Adrenal gland (tissue), 12 donors: ENCODE data around the gene LMNA. TPM values are rescaled to one million over a fixed set of nuclear protein-coding genes. Genes with fewer than 3 reads are reported as not detected.

Source experiments
- DNase-seq, 7 donors: peaks; one replicate each; pipeline ENCODE4 v3.0.0-alpha.2; 2019 to 2020
- H3K27ac ChIP-seq, 5 donors: fragments of 200-600 bp; sonication (generic) in 4 of 5; 1 replicate in 3 of 5; 2 replicates in 2 of 5; pipeline versions ENCODE4 v1.5.1 to v1.8.0; 2016 to 2020; ENCODE audit warnings: mild to moderate bottlenecking in 1 of 5
- H3K27me3 ChIP-seq: fragments of 200-600 bp; 2 replicates; pipeline ENCODE4 v1.8.0; 2021
- H3K36me3 ChIP-seq, 2 donors: fragments of 200-600 bp; replicated peaks in 1 of 2; 1 replicate in 1 of 2; 2 replicates in 1 of 2; pipeline versions ENCODE4 v1.5.1 to v1.8.0; 2018 to 2022
- H3K4me1 ChIP-seq, 2 donors: fragments of 200-600 bp; replicated peaks in 1 of 2; 1 replicate in 1 of 2; 2 replicates in 1 of 2; pipeline versions ENCODE4 v1.5.1 to v1.8.0; 2018 to 2021
- H3K4me3 ChIP-seq, 4 donors: fragments of 200-600 bp; sonication (generic) in 3 of 4; one replicate each; pipeline ENCODE4 v1.5.1; 2016 to 2018
- H3K9me3 ChIP-seq, 3 donors: fragments of 200-600 bp; sonication (generic) in 1 of 3; replicated peaks in 1 of 3; 1 replicate in 2 of 3; 2 replicates in 1 of 3; pipeline versions ENCODE4 v1.5.1 to v1.8.0; 2016 to 2021
- CTCF ChIP-seq, 6 experiments: fragments of 450-650 bp in 4 of 6; fragments of 200-600 bp in 2 of 6; sonication (generic) in 1 of 6; IDR thresholded peaks; 1 replicate in 5 of 6; 2 replicates in 1 of 6; pipeline versions ENCODE4 v1.5.1 to v1.8.0; 2016 to 2021; ENCODE audit warnings: antibody characterized with exemption in 6 of 6, mild to moderate bottlenecking in 2 of 6, moderate library complexity in 1 of 6
- POLR2A ChIP-seq, 2 donors: fragments of 450-650 bp; IDR thresholded peaks; one replicate each; pipeline ENCODE4 v1.6.1; 2017; ENCODE audit warnings: antibody characterized with exemption in 2 of 2, mild to moderate bottlenecking in 2 of 2, moderate library complexity in 1 of 2
- WGBS, 4 donors: extraction: QIAGEN DNeasy Blood & Tissue Kit in 2 of 4; methylation state at CpG; one replicate each; pipeline versions ENCODE4 v1.1.5 to v1.1.7; 2013 to 2017; 5-methylcytosine and 5-hydroxymethylcytosine counted together
- intact Hi-C, 2 donors: fragments of 100-400 bp; cut with DNase I; formaldehyde crosslinking; loops; one replicate each; pipeline versions ENCODE4 v1.14.1 to v1.15.0; 2022 to 2023
- polyA plus RNA-seq, 3 donors: library from polyadenylated mRNA; stranded (reverse); fragments of 200-250 nt in 2 of 3; fragments of 350-450 nt in 1 of 3; fragmentation: Illumina TruSeq in 1 of 3; extraction: RNeasy Lipid Tissue Mini Kit (QIAGEN cat#74804) in 1 of 3; gene quantifications; one replicate each; pipeline ENCODE4 v1.2.3, GENCODE V29; 2013 to 2014
- total RNA-seq, 9 donors: library from RNA; depleted of rRNA in 4 of 9; stranded (reverse); fragments of >200 nt in 4 of 9; fragments of 120-200 nt in 1 of 9; fragmentation: NEBNext Ultra II Directional in 1 of 9; extraction: Animal tissue kit (Norgen Biotek cat#: 25700) in 1 of 9; gene quantifications; one replicate each; pipeline versions ENCODE4 v1.1.0 to v1.2.4, GENCODE V29; 2013 to 2023
- donor health status: healthy with polysubstance abuse.
- donor health status: Bipolar disorder and iron deficiency.
- donor health status: DM: yes; HTN: yes; CAD: no.
- donor health status: DM: no; HTN: no; CAD: no.
- donor health status: DM: no; HTN: no; CAD: no.
- donor health status: DM: yes; HTN: yes; CAD: no.

Gene LMNA
- total and polyA plus RNA-seq, 12 donors, result 116 to 591 (median 382) TPM

GRCh38 chr1:156117414-156118176 is 3.1 kb downstream of the LMNA start:
- H3K4me3 ChIP-seq, result peak overlapping the region in 2 of 4 donors; percentile 17 to 85
- 57 to 71% (median 68%) methylated on average over 13 of the region's 13 CpGs for WGBS, 4 donors
- intact Hi-C loops, result no loop called here
- H3K36me3 ChIP-seq, result no peaks in the 10 kb centered on the region
- no peaks in the 10 kb centered on the region for H3K9me3 ChIP-seq
- TF ChIP-seq POLR2A (IDR thresholded peaks at IDR 0.05) (no peak), CTCF (IDR thresholded peaks at IDR 0.05) (no peak)
- peak overlapping the region in 4 of 5 donors; percentile 64 to 99 (median 87) for H3K27ac ChIP-seq
- peaks cover 64 to 80% of the 10 kb centered on the region in 2 donors for H3K4me1 ChIP-seq
- no peaks in the 10 kb centered on the region for H3K27me3 ChIP-seq
- no peak for DNase-seq

GRCh38 chr1:156118177-156118868 is 3.8 kb downstream of the LMNA start:
- no peaks in the 10 kb centered on the region for H3K27me3 ChIP-seq
- DNase-seq, result peak in 6 of 7 donors; percentile 68 to 81 (median 77)
- no peaks in the 10 kb centered on the region for H3K36me3 ChIP-seq
- H3K9me3 ChIP-seq, result no peaks in the 10 kb centered on the region
- H3K27ac ChIP-seq, result peak overlapping the region; percentile 30 to 99 (median 76)
- H3K4me1 ChIP-seq, result peaks cover 72 to 80% of the 10 kb centered on the region in 2 donors
- WGBS, 4 donors, result 30 to 43% (median 33%) methylated on average over 8 of the region's 8 CpGs
- intact Hi-C loops, result no loop called here
- peak in 1 of 2 donors; percentile 63 for TF ChIP-seq POLR2A (IDR thresholded peaks at IDR 0.05)
- no peak for TF ChIP-seq CTCF (IDR thresholded peaks at IDR 0.05)
- peak overlapping the region in 1 of 4 donors; percentile 85 for H3K4me3 ChIP-seq

GRCh38 chr1:156119503-156120209 is 5.1 kb downstream of the LMNA start:
- peaks cover 80 to 82% of the 10 kb centered on the region in 2 donors for H3K4me1 ChIP-seq
- intact Hi-C loops, result no loop called here
- DNase-seq, result peak in 6 of 7 donors; percentile 69 to 87 (median 76)

More at GRCh38 chr1:156119503-156120209, 5.1 kb downstream of the LMNA start:
- TF ChIP-seq POLR2A (IDR thresholded peaks at IDR 0.05) (peak in 1 of 2 donors; percentile 35), CTCF (IDR thresholded peaks at IDR 0.05) (peak in 1 of 6 experiments; percentile 14)
- Histone ChIP-seq H3K27me3 (no peaks in the 10 kb centered on the region), H3K36me3 (no peaks in the 10 kb centered on the region), H3K27ac (peak overlapping the region; percentile 12 to 99 (median 92)), H3K4me3 (peak overlapping the region in 1 of 4 donors; percentile 85), H3K9me3 (no peaks in the 10 kb centered on the region)
- WGBS, 4 donors, result 17 to 35% (median 28%) methylated on average over 2 to 3 of the region's 3 CpGs
